ENCODE results near the gene TCEA2. TPM values are rescaled to one million over a fixed set of nuclear protein-coding genes. Genes with fewer than 3 reads are reported as not detected.
A peak's percentile ranks its signal among the peaks of the same experiment; 100 is the strongest.

The TCEA2 gene
- total RNA-seq, 2 donors from 2014 or later = 45.0 to 69.5 TPM

GRCh38 chr20:64067733-64068307 lies 4.8 kb downstream of the TCEA2 start:
- peaks cover 10% of the 10 kb centered on the region for H3K4me1 ChIP-seq (replicated peaks)
- no peak overlapping the region for H3K4me3 ChIP-seq
- TF ChIP-seq POLR2A (IDR thresholded peaks at IDR 0.05) = no peak
- no peak for TF ChIP-seq CTCF (IDR thresholded peaks at IDR 0.05)
- no peak for TF ChIP-seq POLR2AphosphoS5 (IDR thresholded peaks at IDR 0.05)
- intact Hi-C loops (cut with DNase I) = loop anchor here (10.0 kb wide), 1 partner anchor 173 kb away; the partner anchor contains the start of gene DNAJC5
- no peaks in the 10 kb centered on the region for H3K9me3 ChIP-seq
- H3K27ac ChIP-seq = no peak overlapping the region
- WGBS = 73% methylated on average over 12 of the region's 12 CpGs
- H3K27me3 ChIP-seq (replicated peaks; ENCODE audit: insufficient read depth) = no peaks in the 10 kb centered on the region
- no peak for DNase-seq (ENCODE audit: low spot score)
- H3K36me3 ChIP-seq = no peaks in the 10 kb centered on the region

- H3K4me1 ChIP-seq (replicated peaks) = peaks cover 8% of the 10 kb centered on the region
- no peaks in the 10 kb centered on the region for H3K36me3 ChIP-seq
- H3K27ac ChIP-seq = no peak overlapping the region
- TF ChIP-seq CTCF (IDR thresholded peaks at IDR 0.05) = no peak
- TF ChIP-seq POLR2A (IDR thresholded peaks at IDR 0.05) = no peak
- no peak for TF ChIP-seq POLR2AphosphoS5 (IDR thresholded peaks at IDR 0.05)
- intact Hi-C loops (cut with DNase I) = loop anchor here (10.0 kb wide), 1 partner anchor 174 kb away; the partner anchor contains the start of gene DNAJC5
- 79% methylated on average over 12 of the region's 12 CpGs for WGBS
- no peaks in the 10 kb centered on the region for H3K27me3 ChIP-seq (replicated peaks; ENCODE audit: insufficient read depth)
- H3K4me3 ChIP-seq = no peak overlapping the region
- no peak for DNase-seq (ENCODE audit: low spot score)
- no peaks in the 10 kb centered on the region for H3K9me3 ChIP-seq
These were observed 5.6 kb downstream of the TCEA2 start for GRCh38 chr20:64068386-64069208.

- Histone ChIP-seq H3K9me3 (no peaks in the 10 kb centered on the region), H3K27me3 (replicated peaks; ENCODE audit: insufficient read depth) (no peaks in the 10 kb centered on the region), H3K4me3 (no peak overlapping the region), H3K4me1 (replicated peaks) (peaks cover 2% of the 10 kb centered on the region), H3K27ac (no peak overlapping the region), H3K36me3 (no peaks in the 10 kb centered on the region)
- TF ChIP-seq POLR2A (IDR thresholded peaks at IDR 0.05) = no peak
- TF ChIP-seq POLR2AphosphoS5 (IDR thresholded peaks at IDR 0.05) = no peak
- TF ChIP-seq CTCF (IDR thresholded peaks at IDR 0.05) = no peak
- intact Hi-C loops (cut with DNase I) = loop anchor here (10.0 kb wide), 1 partner anchor 174 kb away; the partner anchor contains the start of gene DNAJC5
- 80% methylated on average over 2 of the region's 20 CpGs for WGBS
- DNase-seq (ENCODE audit: low spot score) = no peak
These were observed 6.2 kb downstream of the TCEA2 start for GRCh38 chr20:64069209-64069613.

- Histone ChIP-seq H3K4me3 (no peak overlapping the region), H3K36me3 (no peaks in the 10 kb centered on the region), H3K4me1 (replicated peaks) (no peaks in the 10 kb centered on the region), H3K27me3 (replicated peaks; ENCODE audit: insufficient read depth) (no peaks in the 10 kb centered on the region), H3K27ac (no peak overlapping the region), H3K9me3 (no peaks in the 10 kb centered on the region)
- intact Hi-C loops (cut with DNase I) = loop anchor here (10.0 kb wide), 1 partner anchor 175 kb away; the partner anchor contains the start of gene DNAJC5
- peak in 2 of 4 experiments; percentile 31 to 58 for TF ChIP-seq CTCF (IDR thresholded peaks at IDR 0.05)
- TF ChIP-seq POLR2AphosphoS5 (IDR thresholded peaks at IDR 0.05) = no peak
- no peak for TF ChIP-seq POLR2A (IDR thresholded peaks at IDR 0.05)
- WGBS = 55% methylated on average over 10 of the region's 14 CpGs
- no peak for DNase-seq (ENCODE audit: low spot score)
These were observed 6.7 kb downstream of the TCEA2 start for GRCh38 chr20:64069614-64070243.

All from prostate gland (tissue), 2 donors.